Heart right ventricle (tissue), 16 donors: Measurements from ENCODE around the gene OR7C2. TPM values are rescaled to one million over a fixed set of nuclear protein-coding genes. Genes with fewer than 3 reads are reported as not detected.

Experiments
- ATAC-seq, 8 donors: fragments of 200-7000 bp; cut with Tn5 transposase; one replicate each; pipeline ENCODE4 v1.9.1; 2020; ENCODE audit warnings: mild to moderate bottlenecking in 8 of 8, moderate library complexity in 8 of 8, moderate number of reproducible peaks in 1 of 8
- DNase-seq, 2 donors: peaks; one replicate each; pipeline ENCODE4 v3.0.0-alpha.2; 2020
- H3K27ac ChIP-seq, 10 donors: fragments of 200-600 bp; sonication (generic) in 2 of 10; one replicate each; pipeline versions ENCODE4 v1.5.0 to v1.8.0; 2020 to 2022; ENCODE audit warnings: mild to moderate bottlenecking in 3 of 10
- H3K27me3 ChIP-seq, 7 donors: fragments of 200-600 bp; one replicate each; pipeline ENCODE4 v1.8.0; 2021 to 2022; ENCODE audit warnings: mild to moderate bottlenecking in 2 of 7
- H3K36me3 ChIP-seq, 9 donors: fragments of 200-600 bp; sonication (generic) in 1 of 9; one replicate each; pipeline versions ENCODE4 v1.5.0 to v1.8.0; 2020 to 2022; ENCODE audit warnings: mild to moderate bottlenecking in 2 of 9
- H3K4me1 ChIP-seq, 9 donors: fragments of 200-600 bp; sonication (generic) in 1 of 9; one replicate each; pipeline versions ENCODE4 v1.5.0 to v1.8.0; 2020 to 2022; ENCODE audit warnings: mild to moderate bottlenecking in 4 of 9
- H3K4me3 ChIP-seq, 10 donors: fragments of 200-600 bp; sonication (generic) in 2 of 10; one replicate each; pipeline versions ENCODE4 v1.5.0 to v1.8.0; 2020 to 2022; ENCODE audit warnings: mild to moderate bottlenecking in 7 of 10, moderate library complexity in 2 of 10
- H3K9me3 ChIP-seq, 11 donors: fragments of 200-600 bp in 10 of 11; sonication (generic) in 2 of 11; one replicate each; pipeline versions ENCODE4 v1.5.0 to v1.8.0; 2013 to 2022; ENCODE audit warnings: mild to moderate bottlenecking in 2 of 11, control low read depth in 1 of 11, moderate library complexity in 1 of 11
- CTCF ChIP-seq, 9 donors: fragments of 200-600 bp; sonication (generic) in 2 of 9; IDR thresholded peaks; one replicate each; pipeline versions ENCODE4 v1.5.0 to v1.8.0; 2021 to 2022; ENCODE audit warnings: antibody characterized with exemption in 9 of 9, mild to moderate bottlenecking in 5 of 9, moderate library complexity in 1 of 9
- WGBS, 2 donors: extraction: QIAGEN DNeasy Blood & Tissue Kit; methylation state at CpG; one replicate each; pipeline ENCODE4 v1.1.7; 2013; ENCODE audit warnings: inconsistent platforms in 1 of 2; 5-methylcytosine and 5-hydroxymethylcytosine counted together
- intact Hi-C, 10 donors: fragments of 100-400 bp; cut with DNase I; formaldehyde crosslinking; loops; one replicate each; pipeline versions ENCODE4 v1.11.1 to v1.14.2; 2022
- polyA plus RNA-seq, 2 donors: library from polyadenylated mRNA; stranded (reverse); fragments of 200-250 nt; gene quantifications; one replicate each; pipeline ENCODE4 v1.2.3, GENCODE V29; 2013
- total RNA-seq, 10 donors: library from RNA; stranded (reverse); fragmentation: NEBNext Ultra II Directional in 3 of 10; extraction: Animal tissue kit (Norgen Biotek cat#: 25700) in 3 of 10; gene quantifications; one replicate each; pipeline versions ENCODE4 v1.2.1 to v1.2.4, GENCODE V29; 2021 to 2023
- donor health status: Arrhythmogenic right ventricular cardiomyopathy.
- donor health status: ischemic (EF 13 %, LVEDD 7.1; RV severe dilation, severe dysfunction).
- donor health status: healthy with polysubstance abuse.
- donor health status: DM: no; HTN: yes; CAD: no.
- donor health status: DM: no; HTN: no; CAD: no.
- donor health status: ischemic (EF 25% LVEDD 6.9; RV normal size, moderate dysfunction).
- donor health status: ischemic (EF 25% LVEDD 5.7; RV mildly dilated, moderate dysfunction).
- donor health status: healthy.
- donor health status: DM: yes; HTN: yes; CAD: no.
- donor health status: Ischemic cardiomyopathy.
- donor health status: ischemic (EF 35%, LVEDD 5.7; RV mildly dilated, moderate dysfunction).
- donor health status: nonischemic (EF 11% LVEDD 7.7; RV severe dilation, severe dysfunction).
- donor health status: DM: yes; HTN: yes; CAD: no.
- donor health status: PGD.
- donor health status: ischemic (EF 29% LVEDD 5.4; RV normal size, mild dysfunction).
- donor health status: nonischemic (EF 23%, LVEDD 6.1; RV moderate dilation, normal function).

Gene OR7C2
- total and polyA plus RNA-seq, 12 donors: not detected

- WGBS, 2 donors: 92% methylated on average over 14 of the region's 14 CpGs
- Histone ChIP-seq H3K36me3 (no peaks in the 10 kb centered on the region), H3K9me3 (peaks cover 0 to 2% (median 0%) of the 10 kb centered on the region in 11 donors), H3K27me3 (peaks cover 0 to 15% (median 6%) of the 10 kb centered on the region in 7 donors), H3K27ac (no peak overlapping the region), H3K4me1 (no peaks in the 10 kb centered on the region), H3K4me3 (no peak overlapping the region)
- intact Hi-C loops: no loop called here
- ATAC-seq (no peak), DNase-seq (no peak)
- no peak for TF ChIP-seq CTCF (IDR thresholded peaks at IDR 0.05)
Observed at GRCh38 chr19:14968247-14968646, 27.0 kb downstream of the OR7C2 start.

GRCh38 chr19:14971474-14971873 is 30.2 kb downstream of the OR7C2 start:
- TF ChIP-seq CTCF (IDR thresholded peaks at IDR 0.05): no peak
- Histone ChIP-seq H3K4me3 (no peak overlapping the region), H3K4me1 (no peaks in the 10 kb centered on the region), H3K36me3 (no peaks in the 10 kb centered on the region), H3K9me3 (no peaks in the 10 kb centered on the region), H3K27me3 (peaks cover 0 to 33% (median 15%) of the 10 kb centered on the region in 7 donors), H3K27ac (no peak overlapping the region)
- WGBS, 2 donors: 67 to 80% methylated on average over 7 of the region's 7 CpGs
- intact Hi-C loops: no loop called here
- DNase-seq (no peak), ATAC-seq (no peak)

- intact Hi-C loops: no loop called here
- Histone ChIP-seq H3K4me3 (no peak overlapping the region), H3K4me1 (no peaks in the 10 kb centered on the region), H3K36me3 (no peaks in the 10 kb centered on the region), H3K27ac (no peak overlapping the region), H3K27me3 (peaks cover 0 to 45% (median 27%) of the 10 kb centered on the region in 7 donors), H3K9me3 (no peaks in the 10 kb centered on the region)
- no peak for TF ChIP-seq CTCF (IDR thresholded peaks at IDR 0.05)
- DNase-seq (no peak), ATAC-seq (no peak)
- WGBS, 2 donors: 83 to 84% methylated on average over 27 of the region's 27 CpGs
Observed at GRCh38 chr19:14972676-14973075, 31.4 kb downstream of the OR7C2 start.

- no peak overlapping the region for H3K4me3 ChIP-seq
- peaks cover 0 to 62% (median 43%) of the 10 kb centered on the region in 7 donors for H3K27me3 ChIP-seq
- no peaks in the 10 kb centered on the region for H3K9me3 ChIP-seq
- H3K27ac ChIP-seq: no peak overlapping the region
- 64 to 70% methylated on average over 4 of the region's 4 CpGs for WGBS, 2 donors
- no peak for ATAC-seq
- H3K36me3 ChIP-seq: no peaks in the 10 kb centered on the region
- intact Hi-C loops: no loop called here
- no peak for DNase-seq
- no peak for TF ChIP-seq CTCF (IDR thresholded peaks at IDR 0.05)
- no peaks in the 10 kb centered on the region for H3K4me1 ChIP-seq
Observed at GRCh38 chr19:14974488-14974887, 33.2 kb downstream of the OR7C2 start.
